GM12872 (cell line): ENCODE measurements around the gene RECK.

Source experiments
- CTCF ChIP-seq: IDR thresholded peaks from 3 replicates; pipeline ENCODE4 v1.5.1; 2011; ENCODE audit warnings: low read depth, mild to moderate bottlenecking, low read length, moderate library complexity; ENCODE audit not compliant: insufficient read depth

RECK gene

DNA sequence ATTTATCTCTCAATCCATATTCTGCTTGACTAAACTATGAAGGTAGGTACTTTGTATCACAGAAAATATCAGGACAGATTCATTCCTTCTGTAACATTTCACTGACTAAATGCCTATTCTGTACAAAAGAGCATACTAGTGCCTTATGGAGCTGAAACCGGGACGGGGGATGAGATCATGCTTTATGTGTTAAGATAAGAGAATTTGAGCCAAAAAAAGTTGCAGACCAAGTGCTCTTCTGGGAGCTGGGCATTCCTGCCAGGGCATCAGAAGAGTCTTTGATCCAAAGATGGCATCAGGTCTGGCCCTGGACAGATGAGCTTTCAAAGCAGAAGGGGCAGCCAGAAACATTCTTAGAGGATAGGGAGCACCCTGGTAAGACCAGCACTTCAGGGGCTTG is 72.4 kb downstream of the RECK start:
- TF ChIP-seq CTCF = no peak

DNA sequence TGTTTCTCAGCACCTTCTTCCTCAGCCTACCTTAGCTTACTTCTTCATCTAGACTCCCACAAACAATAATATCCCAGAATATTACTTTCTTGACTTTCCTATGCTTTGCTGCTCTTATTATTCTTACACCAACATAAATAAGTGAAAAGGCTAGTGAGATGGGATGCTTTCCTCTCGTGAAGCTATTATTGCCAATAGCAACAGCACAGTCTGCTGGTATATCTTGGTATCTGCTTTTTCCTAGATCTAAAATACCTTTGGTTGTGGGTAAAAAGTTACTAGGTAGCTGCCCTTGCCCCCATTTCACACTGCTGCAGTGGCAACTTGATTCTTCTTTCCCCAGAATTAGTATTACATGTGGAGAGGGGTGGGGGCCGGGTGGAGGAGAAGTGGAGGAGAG is 73.7 kb downstream of the RECK start:
- TF ChIP-seq CTCF = peak; percentile 20; the same call in 1 of the 3 replicates

- TF ChIP-seq CTCF = no peak
Measured at GRCh38 chr9:36112516-36112915, 75.8 kb downstream of the RECK start.

- no peak for TF ChIP-seq CTCF
Measured at GRCh38 chr9:36113999-36114398, 77.3 kb downstream of the RECK start.

- TF ChIP-seq CTCF = no peak
Measured at GRCh38 chr9:36116593-36116992, 79.9 kb downstream of the RECK start.

- TF ChIP-seq CTCF = no peak
Measured at GRCh38 chr9:36118201-36118600, 81.5 kb downstream of the RECK start.

DNA sequence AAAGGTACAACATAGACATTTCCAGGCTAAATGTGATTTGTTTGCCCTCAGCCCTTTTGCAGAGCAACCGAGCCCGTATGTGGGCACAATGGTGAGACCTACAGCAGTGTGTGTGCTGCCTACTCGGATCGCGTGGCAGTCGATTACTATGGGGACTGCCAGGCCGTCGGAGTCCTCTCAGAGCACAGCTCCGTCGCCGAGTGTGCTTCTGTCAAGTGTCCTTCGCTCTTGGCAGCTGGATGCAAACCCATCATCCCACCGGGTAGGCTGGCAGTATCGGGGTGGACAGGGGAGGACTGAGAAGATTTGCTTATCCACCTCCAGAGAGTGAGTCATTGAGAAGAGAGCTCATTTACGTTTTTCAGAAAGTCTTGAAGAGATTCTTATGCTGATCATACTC is 82.0 kb downstream of the RECK start:
- TF ChIP-seq CTCF = no peak

GRCh38 chr9:36119476-36119875 is 82.8 kb downstream of the RECK start:
- TF ChIP-seq CTCF = no peak
